HG03342 (cell line): ENCODE data around the gene BOD1L2.

ENCODE experiments used
- ATAC-seq: cut with Tn5 transposase; IDR thresholded peaks from one replicate; pipeline ENCODE4 v1.9.1; 2021; ENCODE audit warnings: mild to moderate bottlenecking, moderate library complexity; ENCODE audit not compliant: unreplicated experiment

Gene BOD1L2

GRCh38 chr18:57149531-57149930, 2.6 kb downstream of the BOD1L2 start:
- no peak for ATAC-seq

GRCh38 chr18:57150081-57150480, 3.2 kb downstream of the BOD1L2 start:
- no peak for ATAC-seq

- no peak for ATAC-seq
These were observed 3.9 kb downstream of the BOD1L2 start for GRCh38 chr18:57150828-57151227.

- ATAC-seq, result no peak
These were observed 7.4 kb downstream of the BOD1L2 start for GRCh38 chr18:57154191-57154830.

GRCh38 chr18:57164401-57164800, 17.5 kb downstream of the BOD1L2 start:
- no peak for ATAC-seq

GRCh38 chr18:57167617-57168308, 20.9 kb downstream of the BOD1L2 start:
- no peak for ATAC-seq

GRCh38 chr18:57171026-57171425, 24.1 kb downstream of the BOD1L2 start:
- no peak for ATAC-seq

GRCh38 chr18:57175532-57175931, 28.6 kb downstream of the BOD1L2 start:
- ATAC-seq, result no peak

GRCh38 chr18:57185434-57185833, 38.5 kb downstream of the BOD1L2 start:
- ATAC-seq, result no peak

- no peak for ATAC-seq
These were observed 42.1 kb downstream of the BOD1L2 start for GRCh38 chr18:57188851-57189557.

GRCh38 chr18:57190026-57190425, 43.1 kb downstream of the BOD1L2 start:
- ATAC-seq, result no peak

GRCh38 chr18:57194070-57194469, 47.2 kb downstream of the BOD1L2 start:
- ATAC-seq, result no peak

GRCh38 chr18:57194622-57195021, 47.7 kb downstream of the BOD1L2 start:
- ATAC-seq, result no peak

- no peak for ATAC-seq
These were observed 48.5 kb downstream of the BOD1L2 start for GRCh38 chr18:57195341-57195740.

GRCh38 chr18:57197261-57197660, 50.4 kb downstream of the BOD1L2 start:
- no peak for ATAC-seq

GRCh38 chr18:57198073-57198472, 51.2 kb downstream of the BOD1L2 start:
- ATAC-seq, result no peak
